ENCODE data around the gene TBC1D10A.

DNA sequence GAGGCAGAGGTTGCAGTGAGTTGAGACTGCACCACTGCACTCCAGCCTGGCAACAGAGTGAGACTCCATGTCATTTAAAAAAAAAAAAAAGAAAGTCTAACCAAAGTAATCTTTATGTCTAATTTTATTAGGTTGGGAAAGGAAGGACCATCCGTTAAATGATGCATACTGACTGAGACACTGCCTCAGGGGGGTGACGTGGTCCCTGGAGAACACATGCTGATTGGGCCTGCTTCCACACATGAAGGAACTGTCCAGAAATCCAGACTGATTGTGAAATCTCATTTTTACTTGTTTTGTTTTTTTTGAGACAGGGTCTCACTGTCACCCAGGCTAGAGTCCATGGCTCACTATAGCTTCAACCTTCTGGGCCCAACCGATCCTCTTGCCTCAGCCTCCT is 24.5 kb upstream of the TBC1D10A start:
- TF ChIP-seq TAF1 (IDR thresholded peaks at IDR 0.05; ENCODE audit: low read depth, low read length) (no peak), POLR2A (IDR thresholded peaks at IDR 0.05; ENCODE audit: low read depth, low read length) (no peak), POLR2AphosphoS5 (IDR thresholded peaks at IDR 0.05; ENCODE audit: low read depth, low read length) (no peak), PAX5 (IDR thresholded peaks at IDR 0.05; ENCODE audit: insufficient read depth, low read length, severe bottlenecking) (no peak), POU2F2 (IDR thresholded peaks at IDR 0.05; ENCODE audit: low read depth, low read length) (no peak), SPI1 (IDR thresholded peaks at IDR 0.05; ENCODE audit: low read depth, low read length) (no peak)

All from GM12891 (cell line).